GM19240 (cell line): ENCODE data around the gene RIC1.
"Not testable (repeated sequence)": the region's sequence is repeated elsewhere in the genome, so short reads cannot be mapped to it uniquely, and the experiment has no call there.

Experiments used
- DNase-seq: peaks from one replicate; pipeline ENCODE4 v3.0.0; 2011; ENCODE audit warnings: low spot score; ENCODE audit not compliant: insufficient read length

RIC1 gene

DNA sequence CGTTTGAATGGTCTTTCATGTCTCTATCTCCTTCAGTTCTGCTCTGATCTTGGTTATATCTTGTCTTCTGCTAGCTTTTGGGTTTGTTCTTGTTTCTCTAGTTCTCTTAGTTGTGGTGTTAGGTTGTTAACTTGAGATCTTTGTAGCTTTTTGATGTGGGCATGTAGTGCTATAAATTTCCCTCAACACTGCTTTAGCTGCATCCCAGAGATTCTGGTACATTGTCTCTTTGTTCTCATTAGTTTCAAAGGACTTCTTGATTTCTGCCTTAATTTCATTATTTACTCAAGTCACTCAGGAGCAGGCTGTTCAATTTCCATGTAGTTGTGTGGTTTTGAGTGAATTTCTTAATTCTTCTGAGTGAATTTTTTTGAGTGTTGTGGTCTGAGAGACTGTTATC is 33.9 kb downstream of the RIC1 start:
- not testable (repeated sequence) for DNase-seq

DNA sequence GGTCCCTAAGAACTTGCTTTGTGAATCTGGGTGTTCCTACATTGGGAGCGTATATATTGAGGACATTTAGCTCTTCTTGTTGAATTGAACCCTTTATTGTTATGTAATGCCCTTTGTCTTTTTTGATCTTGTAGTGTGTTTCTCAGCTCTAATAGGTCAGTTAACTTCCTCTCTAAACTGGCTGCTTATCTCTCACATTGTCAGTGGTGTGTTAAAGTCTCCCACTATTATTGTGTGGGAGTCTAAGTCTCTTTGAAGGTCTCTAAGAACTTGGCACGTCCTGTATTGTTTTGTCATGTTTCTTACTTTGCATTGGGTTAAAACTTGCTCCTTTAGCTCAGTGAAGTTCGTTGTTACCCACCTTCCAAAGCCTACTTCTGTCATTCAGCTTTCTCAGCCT is 36.2 kb downstream of the RIC1 start:
- DNase-seq: no peak

DNA sequence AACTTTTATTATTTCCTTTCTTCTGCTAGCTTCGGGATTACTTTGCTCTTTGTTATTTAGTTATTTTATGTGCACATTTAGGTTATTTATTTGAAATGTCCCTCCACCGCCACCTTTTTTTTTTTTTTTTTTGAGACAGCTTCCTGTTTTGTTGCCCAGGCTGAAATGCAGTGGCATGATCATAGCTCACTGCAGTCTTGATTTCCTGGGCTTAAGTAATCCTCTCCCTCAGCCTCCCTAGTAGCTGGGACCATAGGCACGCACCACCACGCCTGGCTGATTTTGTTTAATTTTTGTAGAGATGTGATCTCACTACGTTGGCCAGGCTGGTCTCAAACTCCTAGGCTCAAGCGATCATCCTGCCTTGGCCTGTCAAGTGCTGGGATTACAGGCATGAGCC is 38.5 kb downstream of the RIC1 start:
- DNase-seq: no peak

- no peak for DNase-seq
Measured at GRCh38 chr9:5670079-5670478, 41.2 kb downstream of the RIC1 start.

GRCh38 chr9:5671711-5672353 is 42.9 kb downstream of the RIC1 start:
- DNase-seq: no peak

GRCh38 chr9:5675046-5675445 is 46.1 kb downstream of the RIC1 start:
- not testable (repeated sequence) for DNase-seq

DNA sequence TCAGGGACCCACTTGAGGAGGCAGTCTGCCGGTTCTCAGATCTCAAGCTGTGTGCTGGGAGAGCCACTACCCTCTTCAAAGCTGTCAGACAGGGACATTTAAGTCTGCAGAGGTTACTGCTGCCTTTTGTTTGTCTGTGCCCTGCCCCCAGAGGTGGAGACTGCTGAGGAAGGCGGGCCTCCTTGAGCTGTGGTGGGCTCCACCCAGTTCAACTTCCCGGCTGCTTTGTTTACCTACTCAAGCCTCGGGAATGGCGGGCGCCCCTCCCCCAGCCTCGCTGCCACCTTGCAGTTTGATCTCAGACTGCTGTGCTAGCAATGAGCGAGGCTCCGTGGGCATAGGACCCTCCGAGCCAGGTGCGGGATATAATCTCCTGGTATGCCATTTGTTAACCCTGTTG is 54.7 kb downstream of the RIC1 start:
- not testable (repeated sequence) for DNase-seq

- DNase-seq: no peak
Measured at GRCh38 chr9:5684101-5684500, 55.2 kb downstream of the RIC1 start.

DNA sequence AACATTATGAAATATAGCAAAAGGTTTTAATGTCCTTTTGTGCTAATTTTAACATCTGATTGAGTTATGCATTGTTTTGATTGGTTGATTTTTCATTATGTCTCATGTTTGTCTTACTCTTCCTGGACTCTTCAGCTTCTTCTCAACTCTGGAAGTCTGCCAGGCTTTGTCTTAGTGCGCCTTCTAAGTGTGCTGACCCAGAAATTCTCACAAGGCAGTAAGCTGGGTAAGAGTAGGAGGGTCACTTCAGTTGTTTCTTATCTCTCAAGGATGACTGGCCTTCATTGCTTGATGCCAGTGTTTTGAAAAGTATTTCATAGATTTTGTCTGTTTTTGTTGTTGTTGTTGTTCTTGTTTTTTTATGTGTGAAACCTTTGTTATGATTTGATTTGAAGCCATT is 59.2 kb downstream of the RIC1 start:
- no peak for DNase-seq

GRCh38 chr9:5690278-5690677 is 61.4 kb downstream of the RIC1 start:
- no peak for DNase-seq

GRCh38 chr9:5695860-5696259 is 67.0 kb downstream of the RIC1 start:
- no peak for DNase-seq

- DNase-seq: no peak
Measured at GRCh38 chr9:5696884-5697283, 68.0 kb downstream of the RIC1 start.

DNA sequence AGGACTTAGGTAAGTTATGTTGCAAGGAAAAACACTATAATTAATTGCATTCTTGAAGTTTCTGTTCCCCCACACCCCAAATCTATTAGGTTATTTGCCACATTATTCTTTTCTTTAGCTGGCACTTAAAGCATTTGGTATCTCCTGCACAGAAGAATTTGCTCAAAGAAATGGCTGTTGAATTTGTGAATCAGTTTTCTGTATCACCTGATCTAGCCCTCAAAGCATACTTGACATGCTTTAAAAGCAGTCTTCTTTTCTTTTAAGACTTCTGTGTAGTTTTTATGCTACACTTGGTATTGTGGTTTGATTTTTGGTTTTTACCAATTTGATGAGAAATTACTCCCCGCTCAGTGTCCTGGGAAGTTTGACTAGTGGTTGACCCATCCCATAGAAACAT is 69.1 kb downstream of the RIC1 start:
- DNase-seq: no peak

DNA sequence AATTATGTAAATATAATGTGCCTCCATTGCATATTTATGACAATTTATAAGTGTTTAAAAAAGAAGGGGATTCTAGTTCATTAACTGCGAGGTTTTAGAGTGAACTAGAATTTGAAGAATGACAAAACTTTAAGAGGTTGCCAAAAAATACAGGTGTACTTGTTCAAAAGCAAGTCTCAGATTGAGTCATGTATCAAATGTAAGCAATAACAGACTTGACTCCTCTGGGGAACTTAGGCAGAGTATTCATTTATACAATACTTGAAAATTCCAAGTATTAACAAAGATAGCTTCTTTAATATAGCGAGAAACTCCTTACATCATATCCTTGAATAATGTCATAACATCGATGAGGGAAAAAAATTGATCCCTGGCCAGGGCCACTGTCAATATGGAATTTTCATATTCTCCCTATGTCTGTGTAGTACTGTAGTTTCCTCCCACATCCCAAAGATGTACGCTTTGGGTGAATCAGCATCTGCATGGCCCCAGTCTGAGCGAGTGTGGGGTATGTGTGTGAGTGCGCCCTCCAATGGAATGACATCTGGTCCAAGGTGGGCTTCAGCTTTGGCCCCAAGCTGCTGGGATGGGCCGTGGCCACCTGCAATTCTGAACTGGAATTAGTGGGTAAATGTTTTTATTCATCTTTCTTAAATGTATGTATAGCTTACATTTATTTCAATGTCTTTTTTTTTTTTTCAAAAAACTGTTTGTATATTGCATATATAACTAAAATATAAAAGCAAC is 70.1 kb downstream of the RIC1 start:
- no peak for DNase-seq

DNA sequence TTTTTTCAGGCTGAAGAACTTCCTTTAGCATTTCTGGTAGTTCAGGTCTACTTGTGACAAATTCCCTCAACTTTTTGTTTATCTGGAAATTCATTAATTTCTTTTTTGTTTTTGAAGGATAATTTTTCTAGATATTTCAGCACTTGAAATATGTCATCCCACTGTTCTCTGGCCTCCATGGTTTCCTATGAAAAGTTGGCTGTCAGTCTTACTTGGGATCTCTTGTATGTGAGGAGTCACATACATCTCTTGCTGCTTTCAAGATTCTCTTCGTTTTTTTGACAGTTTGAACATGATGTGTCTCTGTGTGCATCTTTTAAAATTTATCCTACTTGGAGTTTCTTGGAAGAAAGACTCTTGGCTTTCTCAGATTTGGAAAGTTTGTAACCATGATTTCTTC is 79.5 kb downstream of the RIC1 start:
- DNase-seq: no peak

GRCh38 chr9:5712651-5713390 is 83.9 kb downstream of the RIC1 start:
- DNase-seq: no peak

GRCh38 chr9:5714501-5715401 is 85.8 kb downstream of the RIC1 start:
- DNase-seq: no peak

GRCh38 chr9:5715548-5716127 is 86.7 kb downstream of the RIC1 start:
- DNase-seq: no peak

DNA sequence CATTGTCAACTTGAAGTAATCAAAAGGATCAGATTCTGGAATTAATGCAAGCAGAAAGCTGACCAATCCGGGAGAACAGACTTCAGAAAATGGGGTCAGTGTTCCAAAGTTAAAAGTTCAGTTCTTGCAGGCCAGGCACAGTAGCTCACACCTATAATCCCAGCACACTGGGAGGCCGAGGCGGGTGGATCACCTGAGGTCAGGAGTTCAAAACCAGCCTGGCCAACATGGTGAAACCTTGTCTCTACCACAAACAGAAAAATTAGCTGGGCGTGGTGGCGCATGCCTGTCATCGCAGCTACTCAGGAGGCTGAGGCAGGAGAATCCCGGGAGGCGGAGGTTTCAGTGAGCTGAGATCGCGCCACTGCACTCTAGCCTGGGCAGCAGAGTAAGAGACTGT is 88.5 kb downstream of the RIC1 start:
- DNase-seq: not testable (repeated sequence)

DNA sequence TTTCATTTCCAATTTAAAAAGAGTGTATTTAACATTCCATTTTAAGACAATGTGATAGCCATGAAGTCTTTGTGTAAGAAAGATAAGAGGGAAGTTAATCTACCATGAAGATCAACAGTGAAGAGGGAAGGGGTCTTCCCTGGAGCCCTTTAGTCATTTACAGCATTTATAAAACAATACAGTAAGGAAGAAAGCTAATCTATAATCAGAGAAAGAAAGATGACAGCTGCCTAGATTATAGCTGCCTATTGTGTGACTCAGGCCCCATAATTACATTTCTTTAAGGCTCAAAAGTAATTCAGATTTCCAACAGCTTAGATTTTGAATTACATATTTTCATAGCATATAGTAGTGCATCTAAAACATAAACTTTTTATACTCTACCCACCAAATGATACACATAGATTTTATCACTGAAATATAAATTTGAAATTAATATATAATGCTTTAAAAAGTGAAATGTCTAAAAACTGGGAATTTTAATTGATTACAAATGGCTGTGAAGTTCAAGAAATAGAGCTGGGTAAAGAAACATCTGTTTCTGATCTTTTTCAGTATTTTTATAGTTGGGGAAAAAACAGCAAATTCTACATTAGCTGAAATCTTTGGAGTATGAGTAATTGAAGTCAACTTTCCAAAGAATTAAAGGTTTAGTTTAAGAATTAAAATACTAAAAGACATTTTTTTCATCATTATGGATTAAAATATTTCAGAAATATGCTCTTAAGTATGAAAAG is 89.6 kb downstream of the RIC1 start:
- DNase-seq: no peak
